Erythroblast (primary cell): ENCODE results near the gene CRIP1.

Source experiments
- DNase-seq, 2 experiments: peaks; one replicate each; lab custom pipeline; 2025; lab: John Stamatoyannopoulos, UW
- GATA1 ChIP-seq: IDR thresholded peaks from 2 replicates; pipeline ENCODE4 v1.6.1; 2011; ENCODE audit warnings: low read depth, mild to moderate bottlenecking, control low read depth, low read length, moderate library complexity
- POLR2A ChIP-seq: IDR thresholded peaks from 2 replicates; pipeline ENCODE4 v1.6.1; 2011; ENCODE audit warnings: mild to moderate bottlenecking, low read length

Gene CRIP1

GRCh38 chr14:105492971-105493871 lies 6.5 kb downstream of the CRIP1 start:
- no peak for DNase-seq
- no peak for TF ChIP-seq GATA1
- TF ChIP-seq POLR2A = no peak

- DNase-seq = no peak
- no peak for TF ChIP-seq POLR2A
- no peak for TF ChIP-seq GATA1
Observed at GRCh38 chr14:105493921-105494605, 7.4 kb downstream of the CRIP1 start.

- DNase-seq = no peak
Observed at GRCh38 chr14:105494606-105494929, 7.9 kb downstream of the CRIP1 start.

GRCh38 chr14:105495101-105495989 lies 8.7 kb downstream of the CRIP1 start:
- TF ChIP-seq GATA1 (no peak), POLR2A (no peak)
- DNase-seq = no peak

More at GRCh38 chr14:105494606-105494929, 7.9 kb downstream of the CRIP1 start:
- TF ChIP-seq POLR2A (no peak), GATA1 (no peak)

GRCh38 chr14:105495990-105496830 lies 9.5 kb downstream of the CRIP1 start:
- no peak for DNase-seq
- TF ChIP-seq GATA1 (no peak), POLR2A (no peak)

- TF ChIP-seq GATA1 (no peak), POLR2A (no peak)
- no peak for DNase-seq
Observed at GRCh38 chr14:105496831-105497591, 10.3 kb downstream of the CRIP1 start.

GRCh38 chr14:105497671-105498429 lies 11.2 kb downstream of the CRIP1 start:
- no peak for DNase-seq

GRCh38 chr14:105498430-105499255 lies 12.0 kb downstream of the CRIP1 start:
- no peak for DNase-seq
- TF ChIP-seq POLR2A (no peak), GATA1 (no peak)

More at GRCh38 chr14:105497671-105498429, 11.2 kb downstream of the CRIP1 start:
- TF ChIP-seq GATA1 (no peak), POLR2A (no peak)

GRCh38 chr14:105499256-105500035 lies 12.8 kb downstream of the CRIP1 start:
- no peak for TF ChIP-seq POLR2A
- no peak for TF ChIP-seq GATA1
- DNase-seq = no peak

- no peak for DNase-seq
- no peak for TF ChIP-seq POLR2A
- TF ChIP-seq GATA1 = no peak
Observed at GRCh38 chr14:105500036-105500725, 13.5 kb downstream of the CRIP1 start.
